Forelimb muscle (tissue), 1 donor: ENCODE data around the gene CYBC1. TPM values are rescaled to one million over a fixed set of nuclear protein-coding genes. Genes with fewer than 3 reads are reported as not detected.

Source experiments
- DNase-seq: peaks from one replicate; pipeline ENCODE4 v3.0.0-alpha.2; 2013; ENCODE audit warnings: low read depth
- polyA plus RNA-seq: library from polyadenylated mRNA; unstranded; fragments of 120-200 nt; gene quantifications from one replicate; pipeline ENCODE4 v1.2.1, GENCODE V29; 2013; ENCODE audit not compliant: insufficient read length

The CYBC1 gene
- polyA plus RNA-seq = 25.2 TPM

GRCh38 chr17:82450357-82451106 lies at the start of gene CYBC1:
Gene CYBC1, minus strand, starts transcription at chr17:82450752. Its CDS starts 1,498 bp downstream, at chr17:82449254.
- DNase-seq = peak; percentile 77

- no peak for DNase-seq
Measured at GRCh38 chr17:82497483-82498405, 47.2 kb upstream of the CYBC1 start.

- DNase-seq = peak; percentile 83
Measured at GRCh38 chr17:82496529-82497434, 46.2 kb upstream of the CYBC1 start.

- no peak for DNase-seq
Measured at GRCh38 chr17:82495844-82496528, 45.4 kb upstream of the CYBC1 start.

GRCh38 chr17:82494236-82495055 lies 43.9 kb upstream of the CYBC1 start:
- DNase-seq = peak; percentile 76

DNA sequence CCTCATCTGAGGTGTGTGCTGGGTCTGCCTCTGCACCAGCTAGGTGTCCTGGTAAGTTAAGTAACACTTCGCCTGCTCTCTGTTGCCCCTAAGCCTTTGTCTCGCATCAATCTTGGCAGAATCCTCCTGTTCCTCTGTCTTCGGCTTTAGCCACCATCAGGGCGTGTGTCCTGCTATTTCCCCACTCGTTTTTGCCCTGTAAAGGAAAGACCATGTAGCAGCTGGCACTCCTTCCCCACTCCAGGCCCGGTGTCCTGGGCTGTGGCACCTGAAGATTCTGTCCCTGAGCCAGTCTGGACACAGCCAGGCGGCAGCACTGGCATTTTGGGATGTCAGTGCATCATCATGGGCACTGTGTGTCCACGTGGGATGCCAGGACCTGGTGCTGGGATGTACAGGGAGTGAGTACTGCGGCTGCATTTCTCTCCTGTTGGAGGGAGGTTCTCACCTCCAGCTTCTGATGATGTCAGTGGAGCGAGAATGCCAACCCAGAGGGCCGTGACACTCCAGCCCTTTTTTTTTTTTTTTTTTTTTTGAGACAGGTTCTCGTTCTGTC lies 42.8 kb upstream of the CYBC1 start:
- no peak for DNase-seq

- DNase-seq = no peak
Measured at GRCh38 chr17:82492643-82493225, 42.2 kb upstream of the CYBC1 start.

DNA sequence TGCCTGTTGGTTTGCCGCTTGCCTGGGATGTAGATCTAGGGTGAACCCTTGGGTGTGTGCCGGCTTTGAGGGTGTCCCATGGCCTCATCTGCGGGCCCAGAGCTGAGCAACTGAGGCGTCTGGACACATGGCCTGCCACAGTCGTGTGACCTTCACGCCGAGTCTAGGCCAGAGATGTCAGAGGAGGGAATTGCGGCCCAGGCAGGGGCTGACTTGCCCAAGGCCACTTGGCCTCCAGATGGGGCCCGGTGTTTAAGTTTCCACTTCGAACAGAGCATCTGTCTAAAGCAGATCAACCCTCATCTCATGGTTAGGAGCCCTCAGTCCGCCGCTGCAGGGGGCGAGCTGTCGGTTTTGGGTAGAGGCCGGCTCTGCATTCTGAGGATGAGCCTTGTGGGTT lies 41.0 kb upstream of the CYBC1 start:
- DNase-seq = no peak

- no peak for DNase-seq
Measured at GRCh38 chr17:82491196-82491530, 40.6 kb upstream of the CYBC1 start.

- DNase-seq = no peak
Measured at GRCh38 chr17:82490512-82491195, 40.1 kb upstream of the CYBC1 start.

DNA sequence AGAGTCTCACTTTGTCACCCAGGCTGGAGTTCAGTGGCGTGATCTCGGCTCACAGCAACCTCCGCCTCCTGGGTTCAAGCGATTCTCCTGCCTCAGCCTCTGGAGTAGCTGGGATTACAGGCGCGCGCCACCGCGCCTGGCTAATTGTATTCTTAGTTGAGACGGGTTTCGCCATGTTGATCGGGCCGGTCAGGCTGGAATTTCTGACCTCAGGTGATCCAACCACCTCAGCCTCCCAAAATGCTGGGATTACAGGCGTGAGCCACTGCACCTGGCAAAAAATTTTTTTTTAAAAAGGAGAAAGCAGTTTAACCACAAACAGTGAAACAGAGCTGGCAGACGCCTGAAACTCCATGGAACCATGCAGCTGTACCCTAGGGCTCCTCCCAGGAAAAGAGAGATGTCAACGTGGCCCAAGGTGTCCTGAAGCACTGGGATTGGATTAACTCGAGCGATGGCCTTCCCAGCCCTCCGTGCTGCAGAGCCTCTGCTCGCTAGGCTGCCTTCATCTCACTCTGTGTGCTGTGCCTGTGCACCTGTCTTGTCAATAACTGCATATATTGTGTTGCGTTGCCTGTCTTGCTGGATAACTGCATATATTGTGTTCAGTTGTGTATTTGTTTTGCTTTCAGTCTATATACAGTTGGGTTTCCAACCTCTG lies 39.4 kb upstream of the CYBC1 start:
- no peak for DNase-seq

DNA sequence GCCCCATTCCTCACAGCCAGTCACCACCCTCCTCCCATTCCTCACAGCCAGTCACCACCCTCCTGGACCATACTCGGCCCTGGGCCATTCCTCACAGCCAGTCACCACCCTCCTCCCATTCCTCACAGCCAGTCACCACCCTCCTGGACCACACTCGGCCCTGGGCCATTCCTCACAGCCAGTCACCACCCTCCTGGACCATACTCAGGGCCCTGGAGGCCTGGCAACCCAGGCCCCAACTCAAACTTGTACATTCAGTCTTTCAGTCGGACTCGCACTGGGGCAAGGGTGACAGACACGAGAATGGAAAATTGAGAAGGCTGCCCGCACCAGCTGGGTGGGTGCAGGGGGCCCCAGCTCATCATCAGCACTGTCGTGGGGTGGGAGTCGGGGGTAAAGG lies 38.6 kb upstream of the CYBC1 start:
- DNase-seq = no peak

DNA sequence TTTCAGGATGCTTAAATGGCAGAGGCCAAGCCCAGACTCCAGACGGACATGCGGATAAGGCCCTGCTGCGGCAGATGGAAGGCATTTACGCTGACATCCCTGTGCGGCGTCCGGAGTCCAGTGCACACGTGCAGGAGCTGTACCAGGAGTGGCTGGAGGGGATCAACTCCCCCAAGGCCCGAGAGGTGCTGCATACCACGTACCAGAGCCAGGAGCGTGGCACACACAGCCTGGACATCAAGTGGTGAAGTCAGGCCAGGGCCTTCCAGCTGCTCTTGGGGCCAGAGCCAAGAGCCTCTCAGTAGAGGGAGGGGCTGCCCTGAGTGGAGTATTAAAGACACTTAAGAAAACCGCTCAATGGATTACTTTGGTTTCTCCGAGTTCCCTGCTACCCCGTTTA lies 37.4 kb upstream of the CYBC1 start:
- DNase-seq = no peak

- no peak for DNase-seq
Measured at GRCh38 chr17:82486231-82487094, 35.9 kb upstream of the CYBC1 start.

DNA sequence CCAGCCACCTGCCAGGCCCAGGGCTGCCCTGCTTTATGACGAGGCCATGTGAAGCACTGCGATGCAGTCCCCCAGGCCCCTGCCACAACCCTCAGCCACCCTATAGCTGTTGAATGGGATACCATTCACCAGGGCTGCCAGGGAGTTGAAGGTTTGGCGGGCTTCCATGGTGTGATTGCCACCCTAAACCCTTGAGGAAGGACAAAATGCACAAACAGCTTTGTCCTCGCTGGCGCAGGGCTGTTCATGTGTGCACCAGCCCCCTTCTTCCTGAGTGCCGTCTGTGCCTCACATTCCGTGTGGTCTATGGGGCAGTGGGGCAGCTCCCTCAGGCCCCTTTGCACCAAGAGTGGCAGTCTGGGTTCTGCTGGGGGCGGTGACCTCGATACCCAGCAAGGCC lies 33.3 kb upstream of the CYBC1 start:
- DNase-seq = no peak

DNA sequence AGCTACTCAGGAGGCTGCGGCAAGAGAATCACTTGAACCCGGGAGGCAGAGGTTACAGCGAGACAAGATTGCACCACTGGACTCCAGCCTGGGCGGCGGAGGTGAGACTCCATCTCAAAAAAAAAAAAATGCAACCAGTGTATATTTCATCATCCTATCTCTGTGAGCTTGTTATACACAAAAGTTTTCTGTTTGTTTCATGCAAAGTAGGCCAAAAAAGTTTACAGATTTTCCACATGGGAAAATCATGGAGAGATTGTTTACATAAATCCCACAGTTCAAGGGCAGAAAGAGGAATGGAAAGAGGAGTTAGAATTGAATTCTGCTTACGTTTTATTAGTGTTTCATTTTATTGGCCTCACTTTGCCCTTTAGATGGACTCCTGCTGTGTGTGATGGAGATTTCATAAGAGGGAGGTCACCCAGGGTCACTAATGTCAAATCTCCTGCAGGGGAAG lies 32.7 kb upstream of the CYBC1 start:
- DNase-seq = no peak

GRCh38 chr17:82480318-82480717 lies 29.8 kb upstream of the CYBC1 start:
- no peak for DNase-seq
